ENCODE measurements around the gene FAM76B. TPM values are rescaled to one million over a fixed set of nuclear protein-coding genes. Genes with fewer than 3 reads are reported as not detected.

The FAM76B gene
- total RNA-seq, 1 experiment from 2014 or later = 13.3 TPM

DNA sequence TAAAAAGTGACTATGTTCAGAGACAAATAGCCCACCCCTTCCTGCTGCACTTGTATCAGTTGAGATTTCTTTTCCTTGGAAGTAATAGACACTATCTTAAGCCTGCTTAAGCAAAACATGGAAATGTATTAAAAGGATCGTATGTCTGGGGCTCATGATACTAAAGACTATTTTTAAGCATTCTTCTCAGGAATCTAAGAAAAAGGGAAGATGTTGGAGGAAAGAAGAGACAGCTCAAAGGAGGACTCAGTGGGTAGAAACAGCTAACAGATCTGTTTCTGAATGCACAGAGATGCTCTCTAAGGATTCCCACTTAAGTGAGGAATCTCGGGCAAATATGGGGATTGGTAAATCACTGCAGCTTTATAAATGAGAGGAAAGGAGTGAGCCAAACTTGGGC lies 62.5 kb downstream of the FAM76B start:
- Histone ChIP-seq H3K4me1 (ENCODE audit: insufficient read depth, low read length) (no peaks in the 10 kb centered on the region), H3K9ac (ENCODE audit: low read length) (no peak overlapping the region), H3F3A (ENCODE audit: low read length, unreplicated experiment) (no peaks in the 10 kb centered on the region), H3K79me2 (ENCODE audit: low read length) (no peaks in the 10 kb centered on the region), H3K36me3 (ENCODE audit: low read depth, low read length) (no peaks in the 10 kb centered on the region), H3K4me2 (ENCODE audit: low read length) (no peak overlapping the region), H3K4me3 (ENCODE audit: low read length) (no peak overlapping the region), H2AFZ (ENCODE audit: low read length) (no peak overlapping the region), H3K9me2 (replicated peaks; ENCODE audit: low read length) (no peaks in the 10 kb centered on the region), H3K9me3 (ENCODE audit: low read length) (no peaks in the 10 kb centered on the region), H4K20me1 (ENCODE audit: low read length) (no peaks in the 10 kb centered on the region), H3K27me3 (ENCODE audit: low read length) (peaks cover 65% of the 10 kb centered on the region), H3K27ac (ENCODE audit: low read length) (no peak overlapping the region)
- BruUV-seq (replicated peaks) = no TSS peak
- no peak for ATAC-seq
- no peak for DNase-seq
- intact Hi-C loops (cut with micrococcal nuclease) = no loop called here
- TF ChIP-seq, protein P1, sequence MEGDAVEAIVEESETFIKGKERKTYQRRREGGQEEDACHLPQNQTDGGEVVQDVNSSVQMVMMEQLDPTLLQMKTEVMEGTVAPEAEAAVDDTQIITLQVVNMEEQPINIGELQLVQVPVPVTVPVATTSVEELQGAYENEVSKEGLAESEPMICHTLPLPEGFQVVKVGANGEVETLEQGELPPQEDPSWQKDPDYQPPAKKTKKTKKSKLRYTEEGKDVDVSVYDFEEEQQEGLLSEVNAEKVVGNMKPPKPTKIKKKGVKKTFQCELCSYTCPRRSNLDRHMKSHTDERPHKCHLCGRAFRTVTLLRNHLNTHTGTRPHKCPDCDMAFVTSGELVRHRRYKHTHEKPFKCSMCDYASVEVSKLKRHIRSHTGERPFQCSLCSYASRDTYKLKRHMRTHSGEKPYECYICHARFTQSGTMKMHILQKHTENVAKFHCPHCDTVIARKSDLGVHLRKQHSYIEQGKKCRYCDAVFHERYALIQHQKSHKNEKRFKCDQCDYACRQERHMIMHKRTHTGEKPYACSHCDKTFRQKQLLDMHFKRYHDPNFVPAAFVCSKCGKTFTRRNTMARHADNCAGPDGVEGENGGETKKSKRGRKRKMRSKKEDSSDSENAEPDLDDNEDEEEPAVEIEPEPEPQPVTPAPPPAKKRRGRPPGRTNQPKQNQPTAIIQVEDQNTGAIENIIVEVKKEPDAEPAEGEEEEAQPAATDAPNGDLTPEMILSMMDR (conservative IDR thresholded peaks at IDR 0.05; ENCODE audit: low read depth, low read length) = no peak
- TF ChIP-seq EZH2phosphoT487 (IDR thresholded peaks at IDR 0.05; ENCODE audit: borderline replicate concordance, low read length) (no peak), EZH2 (IDR thresholded peaks at IDR 0.05; ENCODE audit: low read length, unreplicated experiment) (no peak)
- ChIA-PET CTCF (no interaction called here), POLR2A (ENCODE audit: unreplicated experiment) (no interaction called here)

GRCh38 chr11:95725196-95725595 lies 64.4 kb downstream of the FAM76B start:
- Histone ChIP-seq H3K4me2 (ENCODE audit: low read length) (no peak overlapping the region), H3K9ac (ENCODE audit: low read length) (no peak overlapping the region), H3K27ac (ENCODE audit: low read length) (no peak overlapping the region), H3K9me3 (ENCODE audit: low read length) (no peaks in the 10 kb centered on the region), H3K9me2 (replicated peaks; ENCODE audit: low read length) (no peaks in the 10 kb centered on the region), H3K79me2 (ENCODE audit: low read length) (no peaks in the 10 kb centered on the region), H2AFZ (ENCODE audit: low read length) (no peak overlapping the region), H4K20me1 (ENCODE audit: low read length) (no peaks in the 10 kb centered on the region), H3K36me3 (ENCODE audit: low read depth, low read length) (no peaks in the 10 kb centered on the region), H3F3A (ENCODE audit: low read length, unreplicated experiment) (no peaks in the 10 kb centered on the region), H3K27me3 (ENCODE audit: low read length) (peaks cover 65% of the 10 kb centered on the region), H3K4me3 (ENCODE audit: low read length) (no peak overlapping the region), H3K4me1 (ENCODE audit: insufficient read depth, low read length) (no peaks in the 10 kb centered on the region)
- TF ChIP-seq EZH2 (IDR thresholded peaks at IDR 0.05; ENCODE audit: low read length, unreplicated experiment) = no peak
- TF ChIP-seq, protein P1 (conservative IDR thresholded peaks at IDR 0.05; ENCODE audit: low read depth, low read length) = no peak
- TF ChIP-seq EZH2phosphoT487 (IDR thresholded peaks at IDR 0.05; ENCODE audit: borderline replicate concordance, low read length) = no peak
- CTCF ChIA-PET = no interaction called here
- POLR2A ChIA-PET (ENCODE audit: unreplicated experiment) = no interaction called here
- no TSS peak for BruUV-seq (replicated peaks)
- ATAC-seq = no peak
- intact Hi-C loops (cut with micrococcal nuclease) = no loop called here
- no peak for DNase-seq

GRCh38 chr11:95723361-95723942 lies 66.1 kb downstream of the FAM76B start:
- Histone ChIP-seq H3K27ac (ENCODE audit: low read length) (no peak overlapping the region), H4K20me1 (ENCODE audit: low read length) (no peaks in the 10 kb centered on the region), H3K79me2 (ENCODE audit: low read length) (no peaks in the 10 kb centered on the region), H3K4me3 (ENCODE audit: low read length) (no peak overlapping the region), H3K27me3 (ENCODE audit: low read length) (peaks cover 68% of the 10 kb centered on the region), H3F3A (ENCODE audit: low read length, unreplicated experiment) (no peaks in the 10 kb centered on the region), H3K9me3 (ENCODE audit: low read length) (no peaks in the 10 kb centered on the region), H3K9ac (ENCODE audit: low read length) (no peak overlapping the region), H3K4me2 (ENCODE audit: low read length) (no peak overlapping the region), H2AFZ (ENCODE audit: low read length) (no peak overlapping the region), H3K36me3 (ENCODE audit: low read depth, low read length) (no peaks in the 10 kb centered on the region), H3K4me1 (ENCODE audit: insufficient read depth, low read length) (no peaks in the 10 kb centered on the region), H3K9me2 (replicated peaks; ENCODE audit: low read length) (no peaks in the 10 kb centered on the region)
- ATAC-seq (no peak), DNase-seq (no peak)
- intact Hi-C loops (cut with micrococcal nuclease) = no loop called here
- no TSS peak for BruUV-seq (replicated peaks)
- POLR2A ChIA-PET (ENCODE audit: unreplicated experiment) = no interaction called here
- TF ChIP-seq EZH2 (IDR thresholded peaks at IDR 0.05; ENCODE audit: low read length, unreplicated experiment) (no peak), EZH2phosphoT487 (IDR thresholded peaks at IDR 0.05; ENCODE audit: borderline replicate concordance, low read length) (no peak)
- TF ChIP-seq, protein P1 (conservative IDR thresholded peaks at IDR 0.05; ENCODE audit: low read depth, low read length) = no peak
- CTCF ChIA-PET = no interaction called here
